Posterior vena cava (tissue), 2 donors: Measurements from ENCODE around the gene TSACC. TPM values are rescaled to one million over a fixed set of nuclear protein-coding genes. Genes with fewer than 3 reads are reported as not detected.
"Not testable (repeated sequence)": the region's sequence is repeated elsewhere in the genome, so short reads cannot be mapped to it uniquely, and the experiment has no call there.

Experiments used
- DNase-seq: peaks from one replicate; pipeline ENCODE4 v3.0.0-alpha.2; 2020; ENCODE audit warnings: low spot score
- intact Hi-C, 2 donors: fragments of 100-400 bp; cut with DNase I; formaldehyde crosslinking; loops; one replicate each; pipeline versions ENCODE4 v1.14.1 to v1.14.2; 2022 to 2023
- total RNA-seq, 2 donors: library from RNA; stranded (reverse); fragmentation: NEBNext Ultra II Directional; extraction: Animal tissue kit (Norgen Biotek cat#: 25700); gene quantifications; one replicate each; pipeline ENCODE4 v1.2.1, GENCODE V29; 2021
- donor health status: DM: yes; HTN: yes; CAD: no.
- donor health status: DM: yes; HTN: yes; CAD: no.

TSACC gene
- total RNA-seq, 2 donors from 2014 or later: not detected

DNA sequence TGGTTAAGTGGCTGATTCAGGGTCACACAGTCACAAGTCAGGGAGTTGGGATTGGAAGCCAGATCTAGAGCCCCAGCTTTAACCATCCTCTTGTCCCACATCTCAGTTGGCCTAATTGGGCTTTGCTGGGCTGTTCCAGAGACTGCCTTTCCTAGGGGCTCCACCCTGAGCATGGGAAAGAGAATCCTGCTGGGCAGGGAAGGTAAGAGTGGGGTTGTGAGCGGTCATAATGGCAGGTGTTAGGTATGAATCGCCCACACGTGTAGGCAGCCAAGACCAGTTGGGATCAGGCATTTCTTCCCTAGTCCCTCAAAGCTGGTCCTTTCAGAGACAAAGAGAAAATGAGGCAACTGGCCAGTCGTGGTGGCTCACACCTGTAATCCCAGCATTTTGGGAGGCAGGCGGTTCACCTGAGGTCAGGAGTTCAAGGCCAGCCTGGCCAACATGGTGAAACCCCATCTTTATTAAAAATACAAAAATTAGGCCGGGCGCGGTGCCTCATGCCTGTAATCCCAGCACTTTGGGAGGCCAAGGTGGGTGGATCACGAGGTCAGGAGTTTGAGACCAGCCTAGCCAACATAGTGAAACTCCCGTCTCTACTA lies 31.5 kb downstream of the TSACC start:
- intact Hi-C loops, DNase-seq: not testable (repeated sequence)

- no peak for DNase-seq
- intact Hi-C loops: no loop called here
Measured at GRCh38 chr1:156371553-156372264, 33.4 kb downstream of the TSACC start.

DNA sequence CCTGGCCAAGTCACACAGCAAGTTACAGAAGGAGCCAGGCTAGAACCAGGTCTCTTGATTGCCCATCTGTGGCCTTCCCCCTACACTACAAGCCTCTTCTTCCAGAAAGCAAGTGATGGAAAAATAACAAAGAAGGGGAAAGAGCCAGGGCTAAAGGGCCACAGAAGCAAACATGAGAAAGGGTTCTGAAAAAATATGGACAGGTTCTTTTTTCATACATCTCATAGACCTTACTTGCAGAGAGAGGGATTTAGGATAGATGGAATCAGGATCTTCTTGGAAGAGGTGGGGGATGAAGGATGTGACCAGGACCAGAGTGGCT lies 33.9 kb downstream of the TSACC start:
- intact Hi-C loops: no loop called here
- no peak for DNase-seq

DNA sequence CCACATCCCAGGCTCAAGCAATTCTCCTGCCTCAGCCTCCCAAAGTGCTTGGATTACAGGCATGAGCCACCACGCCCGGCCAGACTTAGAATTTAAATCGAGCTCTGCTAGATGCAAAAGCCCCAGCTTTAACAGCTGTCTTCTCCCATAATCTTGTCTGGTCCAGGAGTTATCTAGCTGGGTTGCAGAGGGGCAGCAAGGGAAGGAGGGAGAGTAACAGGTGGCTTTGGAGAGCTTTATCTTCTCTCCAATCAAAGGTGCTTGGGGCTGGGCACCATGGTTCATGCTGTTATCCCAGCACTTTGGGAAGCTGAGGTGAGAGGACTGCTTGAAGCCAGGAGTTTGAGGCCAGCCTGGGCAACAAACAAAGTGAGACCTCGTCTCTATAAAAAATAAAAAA lies 34.5 kb downstream of the TSACC start:
- no peak for DNase-seq
- intact Hi-C loops: no loop called here

GRCh38 chr1:156373546-156373945 lies 35.2 kb downstream of the TSACC start:
- intact Hi-C loops: no loop called here
- no peak for DNase-seq

DNA sequence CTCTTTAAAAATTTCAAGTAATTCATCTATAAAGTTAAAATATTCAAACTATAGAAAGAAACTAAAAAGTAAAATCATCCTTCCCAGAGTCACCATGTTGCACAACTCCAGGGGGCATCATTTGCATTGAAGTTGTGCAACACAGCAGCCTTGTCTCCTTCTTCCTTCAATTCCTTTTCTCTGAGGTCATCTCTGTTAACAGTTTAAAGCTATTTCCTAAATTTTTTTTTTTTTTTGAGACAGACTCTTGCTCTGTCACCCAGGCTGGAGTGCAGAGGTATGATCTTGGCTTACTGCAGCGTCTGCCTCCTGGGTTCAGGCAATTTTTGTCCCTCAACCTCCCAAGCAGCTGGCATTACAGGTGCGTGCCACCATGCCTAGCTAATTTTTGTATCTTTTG lies 37.8 kb downstream of the TSACC start:
- no peak for DNase-seq

GRCh38 chr1:156376958-156377919 lies 38.9 kb downstream of the TSACC start:
- intact Hi-C loops: no loop called here
- no peak for DNase-seq

More for the DNA sequence above, 37.8 kb downstream of the TSACC start:
- intact Hi-C loops: no loop called here

GRCh38 chr1:156378557-156378956 lies 40.2 kb downstream of the TSACC start:
- no peak for DNase-seq
- intact Hi-C loops: loop anchor here in 1 of 2 donors (2.0 kb wide), 1 partner anchor 62 kb away; no protein-coding TSS in a partner anchor

DNA sequence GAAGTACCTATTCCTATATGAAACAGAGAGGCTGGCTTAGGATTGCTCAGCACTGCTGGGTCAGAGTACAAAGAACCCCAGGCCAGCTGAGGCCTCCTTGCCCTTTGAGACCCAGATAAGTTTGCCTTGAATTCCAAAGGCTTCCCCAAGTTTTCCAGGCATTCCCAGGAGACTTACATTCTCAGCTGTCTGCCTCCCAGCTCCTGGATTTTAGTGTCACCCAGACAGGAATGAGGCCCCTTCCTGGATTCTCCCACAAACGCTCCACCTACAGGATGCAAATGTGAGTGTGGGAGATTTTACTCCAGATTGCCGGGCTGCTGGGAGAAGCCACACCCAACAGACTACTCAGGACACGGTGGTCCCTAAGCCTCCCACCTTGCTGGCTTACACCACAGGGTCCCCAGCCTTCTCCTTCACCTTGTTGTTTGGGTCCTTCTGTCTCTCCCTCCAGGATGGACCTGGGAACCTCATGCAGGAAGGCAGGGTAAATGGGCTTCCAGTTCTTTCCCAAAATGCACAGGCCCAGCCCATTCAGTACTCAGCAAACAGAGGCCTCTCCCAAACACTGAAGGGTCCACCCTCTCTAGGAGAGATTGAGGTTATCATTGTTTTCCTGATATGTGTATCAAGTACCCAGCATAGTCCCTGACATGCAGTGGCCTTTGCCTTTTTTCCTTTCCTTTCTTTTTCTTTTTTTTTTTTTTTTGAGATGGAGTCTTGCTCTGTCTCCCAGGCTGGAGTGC lies 41.3 kb downstream of the TSACC start:
- intact Hi-C loops: loop anchor here (2.0 to 10.0 kb wide), 4 partner anchors 61 to 275 kb away; no protein-coding TSS in a partner anchor
- DNase-seq: no peak

DNA sequence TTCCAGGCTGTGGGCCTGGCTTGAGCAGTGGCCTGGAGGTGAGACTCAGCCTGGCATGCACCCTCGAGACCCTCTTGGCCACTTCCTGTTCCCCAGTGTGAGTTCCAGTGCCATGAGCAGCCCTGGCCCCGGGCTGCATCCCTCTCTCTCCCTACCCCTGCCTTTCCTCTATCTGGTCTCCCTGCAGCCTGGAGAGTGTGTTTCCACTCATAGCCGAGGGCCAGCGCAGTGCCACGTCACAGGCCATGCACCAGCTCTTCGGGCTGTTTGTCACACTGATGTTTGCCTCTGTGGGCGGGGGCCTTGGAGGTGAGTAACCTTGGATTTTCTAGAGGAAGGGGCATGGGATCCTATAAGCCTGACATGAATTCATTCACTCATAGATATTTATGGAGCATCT lies 44.2 kb downstream of the TSACC start:
- no peak for DNase-seq
- intact Hi-C loops: loop anchor here (5.0 to 10.0 kb wide), 3 partner anchors 202 to 272 kb away; no protein-coding TSS in a partner anchor

GRCh38 chr1:156383023-156383422 lies 44.7 kb downstream of the TSACC start:
- DNase-seq: no peak
- intact Hi-C loops: loop anchor here (5.0 to 10.0 kb wide), 3 partner anchors 202 to 272 kb away; no protein-coding TSS in a partner anchor

GRCh38 chr1:156384007-156384406 lies 45.7 kb downstream of the TSACC start:
- no peak for DNase-seq
- intact Hi-C loops: loop anchor here (2.0 to 10.0 kb wide), 4 partner anchors 63 to 271 kb away; no protein-coding TSS in a partner anchor

DNA sequence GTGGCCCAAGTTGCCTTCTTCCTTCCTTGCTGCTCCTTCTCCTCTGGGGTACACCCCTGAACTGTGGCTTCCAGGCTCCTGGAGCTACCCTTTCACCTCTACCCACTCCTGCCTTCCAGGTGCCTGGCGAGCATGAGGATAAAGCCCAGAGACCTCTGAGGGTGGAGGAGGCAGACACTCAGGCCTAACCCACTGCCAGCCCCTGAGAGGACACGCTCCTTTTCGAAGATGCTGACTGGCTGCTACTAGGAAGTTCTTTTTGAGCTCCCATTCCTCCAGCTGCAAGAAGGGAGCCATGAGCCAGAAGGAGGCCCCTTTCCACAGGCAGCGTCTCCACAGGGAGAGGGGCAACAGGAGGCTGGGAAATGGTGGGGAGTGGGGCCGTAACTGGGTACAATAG lies 46.3 kb downstream of the TSACC start:
- intact Hi-C loops: loop anchor here (2.0 to 10.0 kb wide), 4 partner anchors 62 to 270 kb away; no protein-coding TSS in a partner anchor
- no peak for DNase-seq

DNA sequence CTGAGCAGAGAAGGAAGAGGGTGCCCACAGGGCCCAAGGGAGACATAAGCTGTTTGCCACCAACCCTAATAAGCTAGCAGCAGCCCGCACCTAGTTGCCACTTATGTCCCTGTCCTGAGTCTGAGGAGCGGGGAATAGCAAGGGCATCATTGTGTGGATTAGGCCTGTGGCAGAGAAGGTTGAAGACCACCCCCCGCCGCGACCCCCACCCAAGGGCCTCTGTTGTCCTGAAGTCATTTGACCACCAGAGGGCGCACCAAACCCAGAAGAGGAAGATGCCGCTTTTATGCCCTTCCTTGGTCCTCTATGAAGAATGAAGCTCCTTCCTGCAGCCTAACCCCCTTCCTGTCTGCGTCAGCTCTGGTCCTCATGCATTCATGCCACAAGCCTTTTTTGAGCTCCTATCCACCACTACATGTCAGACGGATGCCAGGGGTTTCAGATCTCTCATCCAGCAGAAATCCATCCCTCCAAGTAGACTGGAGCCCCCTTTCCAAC lies 47.3 kb downstream of the TSACC start:
- intact Hi-C loops: loop anchor here (1.0 to 10.0 kb wide), 4 partner anchors 37 to 269 kb away; no protein-coding TSS in a partner anchor
- no peak for DNase-seq

DNA sequence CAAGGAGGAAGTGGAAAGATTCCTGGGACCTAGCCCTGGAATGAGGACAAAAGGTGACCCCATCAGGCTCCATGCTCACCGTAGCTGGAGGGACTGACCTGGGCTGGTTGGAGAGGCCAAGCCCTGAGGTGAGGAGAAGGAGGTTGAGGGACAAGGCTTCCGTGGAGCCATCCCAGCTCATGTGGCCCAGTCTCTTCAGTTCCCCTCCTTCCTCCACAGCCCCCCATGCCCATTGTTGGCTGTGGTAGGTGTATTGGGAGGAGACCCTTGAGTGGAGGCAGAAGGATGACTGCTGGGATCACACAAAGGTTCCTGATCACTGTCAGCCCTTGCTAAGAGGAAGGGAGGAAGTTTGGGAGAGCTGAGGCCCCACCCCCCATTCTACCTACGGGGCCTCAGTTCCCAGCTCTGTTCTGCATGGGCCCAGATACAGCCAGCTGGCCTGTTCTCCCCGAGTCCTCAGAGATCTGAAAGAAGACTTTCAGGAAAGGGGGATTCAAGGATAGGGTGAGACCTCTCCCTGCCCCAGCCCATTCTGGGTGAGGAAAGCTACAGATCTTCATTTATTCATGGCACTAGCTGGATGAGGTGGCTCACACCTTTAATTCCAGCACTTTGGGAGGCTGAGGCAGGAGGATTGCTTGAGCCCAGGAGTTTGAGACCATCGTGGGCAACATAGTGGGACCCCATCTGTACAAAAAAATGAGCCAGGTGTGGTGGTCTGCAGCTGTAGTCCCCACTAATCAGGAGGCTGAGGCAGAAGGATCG lies 48.0 kb downstream of the TSACC start:
- intact Hi-C loops: loop anchor here (1.0 to 10.0 kb wide), 4 partner anchors 36 to 268 kb away; no protein-coding TSS in a partner anchor
- DNase-seq: no peak

GRCh38 chr1:156386949-156387869 lies 48.9 kb downstream of the TSACC start:
- intact Hi-C loops: loop anchor here (1.0 to 10.0 kb wide), 4 partner anchors 35 to 268 kb away; no protein-coding TSS in a partner anchor
- DNase-seq: no peak

- intact Hi-C loops: loop anchor here in 1 of 2 donors (2.0 to 10.0 kb wide), 3 partner anchors 59 to 267 kb away; no protein-coding TSS in a partner anchor
- DNase-seq: no peak
Measured at GRCh38 chr1:156387870-156388173, 49.5 kb downstream of the TSACC start.
